ENCODE measurements around the gene MORN4.

DNA sequence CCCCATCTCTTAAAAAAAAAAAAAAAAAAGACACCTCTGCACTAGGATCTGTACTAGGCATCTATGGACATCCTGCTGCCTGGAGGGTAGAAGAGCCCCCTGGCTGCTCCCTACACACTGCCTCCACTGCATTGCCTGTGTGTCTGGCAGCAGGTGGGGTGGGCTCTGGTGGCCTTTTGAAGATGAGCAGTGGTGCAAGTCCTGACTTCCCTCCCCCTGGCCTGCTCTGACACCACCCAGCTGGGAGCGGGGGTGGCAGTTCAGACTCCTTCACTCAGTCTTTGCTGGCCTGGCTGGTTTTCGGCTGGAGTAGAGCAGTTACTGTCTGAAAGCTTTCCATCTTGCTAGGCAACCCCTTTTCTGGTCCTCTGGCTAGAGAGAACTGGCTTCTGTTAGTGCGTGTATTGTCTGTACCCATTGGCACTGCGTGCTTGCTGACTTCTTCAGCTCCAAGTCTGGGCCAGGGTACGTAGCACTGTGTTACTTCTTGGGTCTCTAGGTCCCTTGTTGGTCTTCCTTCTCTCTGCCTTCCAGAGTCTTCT lies 26.1 kb downstream of the MORN4 start:
- TF ChIP-seq, protein P1, sequence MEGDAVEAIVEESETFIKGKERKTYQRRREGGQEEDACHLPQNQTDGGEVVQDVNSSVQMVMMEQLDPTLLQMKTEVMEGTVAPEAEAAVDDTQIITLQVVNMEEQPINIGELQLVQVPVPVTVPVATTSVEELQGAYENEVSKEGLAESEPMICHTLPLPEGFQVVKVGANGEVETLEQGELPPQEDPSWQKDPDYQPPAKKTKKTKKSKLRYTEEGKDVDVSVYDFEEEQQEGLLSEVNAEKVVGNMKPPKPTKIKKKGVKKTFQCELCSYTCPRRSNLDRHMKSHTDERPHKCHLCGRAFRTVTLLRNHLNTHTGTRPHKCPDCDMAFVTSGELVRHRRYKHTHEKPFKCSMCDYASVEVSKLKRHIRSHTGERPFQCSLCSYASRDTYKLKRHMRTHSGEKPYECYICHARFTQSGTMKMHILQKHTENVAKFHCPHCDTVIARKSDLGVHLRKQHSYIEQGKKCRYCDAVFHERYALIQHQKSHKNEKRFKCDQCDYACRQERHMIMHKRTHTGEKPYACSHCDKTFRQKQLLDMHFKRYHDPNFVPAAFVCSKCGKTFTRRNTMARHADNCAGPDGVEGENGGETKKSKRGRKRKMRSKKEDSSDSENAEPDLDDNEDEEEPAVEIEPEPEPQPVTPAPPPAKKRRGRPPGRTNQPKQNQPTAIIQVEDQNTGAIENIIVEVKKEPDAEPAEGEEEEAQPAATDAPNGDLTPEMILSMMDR (IDR thresholded peaks at IDR 0.05) = no peak
- TF ChIP-seq POLR2A (IDR thresholded peaks at IDR 0.05) = no peak

Measured in Peyer's patch (tissue), 4 donors.